ENCODE results near the gene EYA3. TPM values are rescaled to one million over a fixed set of nuclear protein-coding genes. Genes with fewer than 3 reads are reported as not detected.

EYA3 gene
- total and polyA plus RNA-seq, 2 of the 4 experiments (the other 2 are of a cell fraction), result 9.1 to 17.6 TPM

- no TSS peak for BruUV-seq (replicated peaks)
- H2AK5ac ChIP-seq (ENCODE audit: low read depth, low read length), result no peak overlapping the region
- H3K9me3 ChIP-seq (ENCODE audit: control insufficient read depth, insufficient read depth, low read length), result no peaks in the 10 kb centered on the region
- no peak overlapping the region for H4K91ac ChIP-seq (ENCODE audit: insufficient read depth, low read depth, low read length)
- intact Hi-C loops (cut with micrococcal nuclease), result no loop called here
- H3K9ac ChIP-seq (ENCODE audit: low read depth, low read length), result no peak overlapping the region
- ChIA-PET POLR2A (ENCODE audit: unreplicated experiment) (interaction anchor here (0.6 kb wide), 1 partner anchor 155 kb away, joined by 6 read pairs; no protein-coding TSS in a partner anchor), CTCF (interaction anchor here (0.6 kb wide), 2 partner anchors 117 to 244 kb away, joined by 3 to 4 read pairs; no protein-coding TSS in a partner anchor)
- no peak overlapping the region for H4K8ac ChIP-seq (ENCODE audit: low read depth in 2 of 2, low read length in 2 of 2)
- no CpG with 5 or more reads among the region's 4 CpGs for WGBS, 2 experiments (ENCODE audit: extremely low coverage in 2 of 2, insufficient read length in 1 of 2)
- H3K4me3 ChIP-seq (ENCODE audit: insufficient read depth, low read depth, low read length), result no peak overlapping the region
- no peak overlapping the region for H3K18ac ChIP-seq (ENCODE audit: low read depth, low read length)
- H3K79me1 ChIP-seq (ENCODE audit: low read depth in 1 of 2, low read length in 2 of 2), result peaks cover 4 to 25% of the 10 kb centered on the region in 2 experiments; a peak in 3 of 4 replicates
- H3K56ac ChIP-seq (ENCODE audit: extremely low read depth, insufficient read depth, low read length), result no peak overlapping the region
- H3K4me2 ChIP-seq (ENCODE audit: low read depth, low read length), result no peak overlapping the region
- H3K14ac ChIP-seq (replicated peaks; ENCODE audit: low read depth, low read length), result no peak overlapping the region
- no peak overlapping the region for H2BK20ac ChIP-seq (ENCODE audit: low read depth, low read length)
- peaks cover 10% of the 10 kb centered on the region for H3K36me3 ChIP-seq (ENCODE audit: control insufficient read depth, insufficient read depth, low read length)
- in situ Hi-C loops (cut with MboI; ENCODE audit: low sequenced_read_pairs), result no loop called here
- H3K4me1 ChIP-seq (ENCODE audit: control insufficient read depth, insufficient read depth, low read length), result peaks cover 17% of the 10 kb centered on the region
- peaks cover 19% of the 10 kb centered on the region for H3K9me1 ChIP-seq (ENCODE audit: insufficient read depth, low read length)
- no peak overlapping the region for H2BK120ac ChIP-seq (ENCODE audit: low read depth, low read length)
- no peak overlapping the region for H2BK15ac ChIP-seq (ENCODE audit: low read depth, low read length)
- no peak overlapping the region for H2AK9ac ChIP-seq (replicated peaks; ENCODE audit: low read depth, low read length, poor library complexity)
- DNase-seq (no peak), ATAC-seq (ENCODE audit: low read depth) (no peak)
- no peaks in the 10 kb centered on the region for H4K20me1 ChIP-seq (ENCODE audit: insufficient read depth, low read length)
- no peak overlapping the region for H3K27ac ChIP-seq (ENCODE audit: insufficient read depth, low read length)
- TF ChIP-seq CHD1 (IDR thresholded peaks at IDR 0.05; ENCODE audit: low read depth, low read length) (no peak), NFE2L2 (IDR thresholded peaks at IDR 0.05; ENCODE audit: low read depth, low read length) (no peak), MAZ (IDR thresholded peaks at IDR 0.05; ENCODE audit: borderline replicate concordance, low read depth, low read length) (no peak), USF2 (IDR thresholded peaks at IDR 0.05; ENCODE audit: low read depth, low read length) (no peak), MXI1 (IDR thresholded peaks at IDR 0.05; ENCODE audit: borderline replicate concordance, low read depth, low read length) (no peak), FOS (IDR thresholded peaks at IDR 0.05; ENCODE audit: low read depth, low read length) (no peak), MAFK (IDR thresholded peaks at IDR 0.05; ENCODE audit: low read depth, low read length) (no peak), RCOR1 (IDR thresholded peaks at IDR 0.05; ENCODE audit: insufficient replicate concordance, low read length) (no peak)
- dilution Hi-C loops (cut with HindIII; ENCODE audit: low sequenced_read_pairs, unreplicated experiment), result no loop called here
- no peak overlapping the region for H2AFZ ChIP-seq (replicated peaks; ENCODE audit: low read length, poor library complexity)
- no peak overlapping the region for H2BK5ac ChIP-seq (ENCODE audit: low read depth, low read length, poor library complexity, severe bottlenecking)
- no peak overlapping the region for H3K4ac ChIP-seq (ENCODE audit: low read depth, low read length)
- no peak overlapping the region for H4K5ac ChIP-seq (ENCODE audit: low read depth, low read length)
- no peak overlapping the region for H3K23ac ChIP-seq (ENCODE audit: low read depth, low read length)
- no peaks in the 10 kb centered on the region for H3K27me3 ChIP-seq (ENCODE audit: control insufficient read depth, insufficient read depth, low read length)
These were observed 116.3 kb downstream of the EYA3 start for GRCh38 chr1:27972141-27972540.

Measured in IMR-90 (cell line).